Type B pancreatic cell (in vitro differentiated cells): ENCODE data around the gene CREBL2. TPM values are rescaled to one million over a fixed set of nuclear protein-coding genes. Genes with fewer than 3 reads are reported as not detected.
"Not testable (repeated sequence)": the region's sequence is repeated elsewhere in the genome, so short reads cannot be mapped to it uniquely, and the experiment has no call there.

Experiments
- DNase-seq: peaks from one replicate; pipeline ENCODE4 v3.0.0; 2021; ENCODE audit warnings: mixed read lengths; ENCODE audit not compliant: unreplicated experiment; ENCODE audit errors: extremely low spot score
- H3K27ac Mint-ChIP-seq: 2 replicates; pipeline ENCODE4 v1.8.0; 2021; ENCODE audit warnings: mild to moderate bottlenecking, mixed read lengths
- H3K27me3 Mint-ChIP-seq: 2 replicates; pipeline ENCODE4 v1.8.0; 2021; ENCODE audit warnings: mixed read lengths
- H3K36me3 Mint-ChIP-seq: 2 replicates; pipeline ENCODE4 v1.8.0; 2021; ENCODE audit warnings: mixed read lengths
- H3K4me1 Mint-ChIP-seq: one replicate; pipeline ENCODE4 v1.8.0; 2021; ENCODE audit warnings: mixed read lengths; ENCODE audit not compliant: unreplicated experiment
- H3K4me3 Mint-ChIP-seq: 2 replicates; pipeline ENCODE4 v1.8.0; 2021; ENCODE audit warnings: mild to moderate bottlenecking, mixed read lengths
- H3K9me3 Mint-ChIP-seq: 2 replicates; pipeline ENCODE4 v1.8.0; 2021; ENCODE audit warnings: mixed read lengths
- CTCF ChIP-seq: fragments of 200-600 bp; sonication (generic); conservative IDR thresholded peaks from 2 replicates; pipeline ENCODE4 v1.5.0; 2021; ENCODE audit warnings: antibody characterized with exemption, mild to moderate bottlenecking
- total RNA-seq: library from RNA; stranded (reverse); gene quantifications from 2 replicates; pipeline ENCODE4 v1.2.1, GENCODE V29; 2021; ENCODE audit warnings: low replicate concordance

The CREBL2 gene
- total RNA-seq, 1 donor from 2014 or later = 11.9 TPM

- DNase-seq = no peak
- H3K9me3 Mint-ChIP-seq = peaks cover 5% of the 10 kb centered on the region
- H3K27me3 Mint-ChIP-seq = peaks cover 7% of the 10 kb centered on the region
- no peak for TF ChIP-seq CTCF
- H3K36me3 Mint-ChIP-seq = peaks cover 11% of the 10 kb centered on the region
- peak overlapping the region; percentile 95 for H3K27ac Mint-ChIP-seq
- no peaks in the 10 kb centered on the region for H3K4me1 Mint-ChIP-seq
- peak overlapping the region; percentile 25 for H3K4me3 Mint-ChIP-seq
Measured at GRCh38 chr12:12585115-12585863, 26.4 kb upstream of the CREBL2 start.

DNA sequence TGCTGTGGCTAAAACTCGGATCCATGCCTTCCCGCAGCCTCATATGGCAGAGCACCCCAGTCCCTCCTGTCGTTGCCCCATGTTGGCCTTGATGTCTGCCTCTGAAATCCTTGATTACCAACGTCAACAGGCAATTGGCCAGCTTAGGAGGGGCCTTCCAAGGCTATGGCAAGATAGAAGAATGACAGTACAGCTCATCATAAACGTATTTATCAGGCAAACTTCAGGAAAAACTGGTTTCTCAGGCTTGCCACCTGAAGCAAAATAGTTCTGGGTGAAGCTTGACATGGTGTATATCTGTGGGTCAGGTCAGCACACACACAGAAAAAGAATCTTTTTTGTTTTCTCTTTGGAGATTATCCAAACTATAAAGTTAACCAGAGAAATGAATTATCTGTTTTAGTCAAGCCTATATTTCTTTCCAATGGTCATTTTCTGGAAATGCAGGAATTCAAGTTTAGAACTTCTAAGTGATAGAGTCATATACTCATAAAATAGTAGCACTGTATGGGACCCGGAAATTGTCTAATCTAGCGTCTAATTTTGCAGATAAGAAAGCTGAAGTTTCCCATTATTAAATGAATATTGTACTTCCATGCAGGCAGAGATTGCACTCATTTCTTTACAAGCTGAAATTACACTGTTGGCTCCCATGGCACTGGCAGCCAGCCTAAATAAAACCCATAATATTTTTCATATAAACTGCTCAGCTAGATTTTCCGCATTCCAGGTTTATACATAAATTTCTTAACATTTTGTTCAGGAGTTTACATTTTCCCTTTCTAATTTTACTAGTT, 24.6 kb upstream of the CREBL2 start:
- H3K27me3 Mint-ChIP-seq = peaks cover 9% of the 10 kb centered on the region
- H3K9me3 Mint-ChIP-seq = peaks cover 7% of the 10 kb centered on the region
- H3K4me1 Mint-ChIP-seq = no peaks in the 10 kb centered on the region
- H3K4me3 Mint-ChIP-seq = peak overlapping the region; percentile 68
- no peak for TF ChIP-seq CTCF
- peak overlapping the region; percentile 95 for H3K27ac Mint-ChIP-seq
- peaks cover 13% of the 10 kb centered on the region for H3K36me3 Mint-ChIP-seq
- DNase-seq = no peak

- H3K4me1 Mint-ChIP-seq = no peaks in the 10 kb centered on the region
- peaks cover 12% of the 10 kb centered on the region for H3K9me3 Mint-ChIP-seq
- peak overlapping the region; percentile 38 for H3K27ac Mint-ChIP-seq
- no peak for DNase-seq
- H3K4me3 Mint-ChIP-seq = no peak overlapping the region
- H3K27me3 Mint-ChIP-seq = peaks cover 11% of the 10 kb centered on the region
- TF ChIP-seq CTCF = no peak
- peaks cover 17% of the 10 kb centered on the region for H3K36me3 Mint-ChIP-seq
Measured at GRCh38 chr12:12587878-12588277, 23.8 kb upstream of the CREBL2 start.

GRCh38 chr12:12588436-12588835, 23.2 kb upstream of the CREBL2 start:
- Mint-ChIP-seq H3K27ac (peak overlapping the region; percentile 64), H3K9me3 (peaks cover 14% of the 10 kb centered on the region), H3K27me3 (peaks cover 11% of the 10 kb centered on the region), H3K36me3 (peaks cover 22% of the 10 kb centered on the region)
- not testable (repeated sequence) for DNase-seq, H3K4me1 Mint-ChIP-seq, H3K4me3 Mint-ChIP-seq

- Mint-ChIP-seq H3K27me3 (peaks cover 11% of the 10 kb centered on the region), H3K4me1 (no peaks in the 10 kb centered on the region), H3K36me3 (peaks cover 22% of the 10 kb centered on the region), H3K4me3 (no peak overlapping the region), H3K9me3 (peaks cover 14% of the 10 kb centered on the region), H3K27ac (no peak overlapping the region)
- DNase-seq = no peak
- no peak for TF ChIP-seq CTCF
Measured at GRCh38 chr12:12590961-12591360, 20.7 kb upstream of the CREBL2 start.

- no peak for TF ChIP-seq CTCF
- Mint-ChIP-seq H3K27me3 (peaks cover 11% of the 10 kb centered on the region), H3K9me3 (peaks cover 14% of the 10 kb centered on the region), H3K36me3 (peaks cover 17% of the 10 kb centered on the region), H3K27ac (peak overlapping the region; percentile 25), H3K4me3 (peak overlapping the region; percentile 13), H3K4me1 (no peaks in the 10 kb centered on the region)
- no peak for DNase-seq
Measured at GRCh38 chr12:12592930-12593329, 18.7 kb upstream of the CREBL2 start.

DNA sequence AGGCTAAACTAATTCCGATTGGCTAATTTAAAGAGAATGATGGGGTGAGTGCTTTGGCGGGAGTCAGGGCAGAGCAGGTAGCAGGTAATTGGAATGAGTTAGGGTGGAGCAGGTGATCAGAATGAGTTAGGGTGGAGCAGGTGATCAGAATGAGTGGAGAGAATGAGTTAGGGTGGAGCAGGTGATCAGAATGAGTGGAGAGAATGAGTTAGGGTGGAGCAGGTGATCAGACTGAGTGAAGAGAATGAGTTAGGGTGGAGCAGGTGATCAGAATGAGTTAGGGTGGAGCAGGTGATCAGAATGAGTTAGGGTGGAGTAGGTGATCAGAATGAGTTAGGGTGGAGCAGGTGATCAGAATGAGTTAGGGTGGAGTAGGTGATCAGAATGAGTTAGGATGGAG, 15.7 kb upstream of the CREBL2 start:
- Mint-ChIP-seq H3K27me3 (peaks cover 12% of the 10 kb centered on the region), H3K36me3 (peaks cover 19% of the 10 kb centered on the region), H3K9me3 (peaks cover 15% of the 10 kb centered on the region)
- not testable (repeated sequence) for H3K27ac Mint-ChIP-seq, H3K4me1 Mint-ChIP-seq, H3K4me3 Mint-ChIP-seq, DNase-seq

- not testable (repeated sequence) for H3K4me1 Mint-ChIP-seq, H3K27ac Mint-ChIP-seq, DNase-seq, H3K4me3 Mint-ChIP-seq
- H3K36me3 Mint-ChIP-seq = peaks cover 19% of the 10 kb centered on the region
- H3K9me3 Mint-ChIP-seq = peaks cover 15% of the 10 kb centered on the region
- peaks cover 12% of the 10 kb centered on the region for H3K27me3 Mint-ChIP-seq
Measured at GRCh38 chr12:12596598-12596997, 15.1 kb upstream of the CREBL2 start.
